Hematopoietic multipotent progenitor cell (in vitro differentiated cells): ENCODE results near the gene AQP6. TPM values are rescaled to one million over a fixed set of nuclear protein-coding genes. Genes with fewer than 3 reads are reported as not detected.
"Not testable (repeated sequence)": the region's sequence is repeated elsewhere in the genome, so short reads cannot be mapped to it uniquely, and the experiment has no call there.

Source experiments
- DNase-seq, 3 donors: peaks; one replicate each; pipeline ENCODE4 v3.0.0-alpha.2; 2011 to 2015; ENCODE audit warnings: low read depth in 2 of 3, low spot score in 2 of 3
- total RNA-seq: library from RNA; depleted of rRNA; stranded (reverse); fragments of >200 nt; gene quantifications from one replicate; pipeline ENCODE4 v1.2.3, GENCODE V29; 2012

The AQP6 gene
- total RNA-seq, 1 donor = under 0.01 TPM

- no peak for DNase-seq
Measured at GRCh38 chr12:49987625-49988303, 15.0 kb downstream of the AQP6 start.

GRCh38 chr12:49989400-49989799, 16.7 kb downstream of the AQP6 start:
- not testable (repeated sequence) for DNase-seq

- DNase-seq = no peak
Measured at GRCh38 chr12:49990273-49990672, 17.5 kb downstream of the AQP6 start.

GRCh38 chr12:49998453-49998852, 25.7 kb downstream of the AQP6 start:
- no peak for DNase-seq

- DNase-seq = no peak
Measured at GRCh38 chr12:50003595-50003994, 30.8 kb downstream of the AQP6 start.

GRCh38 chr12:50004696-50005095, 31.9 kb downstream of the AQP6 start:
- no peak for DNase-seq

GRCh38 chr12:50005175-50005574, 32.4 kb downstream of the AQP6 start:
- DNase-seq = no peak

GRCh38 chr12:50006280-50006679, 33.5 kb downstream of the AQP6 start:
- no peak for DNase-seq

GRCh38 chr12:50006754-50007442, 34.2 kb downstream of the AQP6 start:
- no peak for DNase-seq

GRCh38 chr12:50013361-50014147, 40.8 kb downstream of the AQP6 start:
- no peak for DNase-seq

GRCh38 chr12:50014342-50014741, 41.6 kb downstream of the AQP6 start:
- no peak for DNase-seq

GRCh38 chr12:50016501-50017475, 44.0 kb downstream of the AQP6 start:
- DNase-seq = no peak

GRCh38 chr12:50017641-50018040, 44.9 kb downstream of the AQP6 start:
- no peak for DNase-seq

- DNase-seq = no peak
Measured at GRCh38 chr12:50018154-50018553, 45.4 kb downstream of the AQP6 start.

- DNase-seq = no peak
Measured at GRCh38 chr12:50018968-50019367, 46.2 kb downstream of the AQP6 start.

GRCh38 chr12:50019524-50019923, 46.8 kb downstream of the AQP6 start:
- DNase-seq = no peak

GRCh38 chr12:50021031-50021430, 48.3 kb downstream of the AQP6 start:
- DNase-seq = no peak

GRCh38 chr12:50022903-50023302, 50.2 kb downstream of the AQP6 start:
- DNase-seq = no peak

- no peak for DNase-seq
Measured at GRCh38 chr12:50024227-50024626, 51.5 kb downstream of the AQP6 start.

- no peak for DNase-seq
Measured at GRCh38 chr12:50024805-50025186, 52.0 kb downstream of the AQP6 start.
